C4-2B (cell line): ENCODE measurements around the gene ZAP70.

Experiments
- H3K27ac ChIP-seq: fragments of 450-650 bp; 2 replicates; pipeline ENCODE4 v1.5.1; 2017
- CTCF ChIP-seq: fragments of 450-650 bp; conservative IDR thresholded peaks from 2 replicates; pipeline ENCODE4 v1.5.1; 2017; ENCODE audit warnings: mild to moderate bottlenecking
- ZFX ChIP-seq: fragments of 450-650 bp; IDR thresholded peaks from 2 replicates; pipeline ENCODE4 v1.6.1; 2017

Gene ZAP70

GRCh38 chr2:97750017-97750416, 36.6 kb downstream of the ZAP70 start:
- TF ChIP-seq ZFX (no peak), CTCF (no peak)
- H3K27ac ChIP-seq: no peak overlapping the region

GRCh38 chr2:97751752-97752151, 38.4 kb downstream of the ZAP70 start:
- TF ChIP-seq ZFX (no peak), CTCF (no peak)
- H3K27ac ChIP-seq: no peak overlapping the region

- H3K27ac ChIP-seq: no peak overlapping the region
- TF ChIP-seq CTCF: no peak
- no peak for TF ChIP-seq ZFX
Observed at GRCh38 chr2:97752342-97753334, 39.3 kb downstream of the ZAP70 start.

- no peak for TF ChIP-seq CTCF
- TF ChIP-seq ZFX: no peak
- no peak overlapping the region for H3K27ac ChIP-seq
Observed at GRCh38 chr2:97754690-97755346, 41.4 kb downstream of the ZAP70 start.

GRCh38 chr2:97755491-97755890, 42.1 kb downstream of the ZAP70 start:
- TF ChIP-seq ZFX (no peak), CTCF (no peak)
- H3K27ac ChIP-seq: no peak overlapping the region

GRCh38 chr2:97757062-97757461, 43.7 kb downstream of the ZAP70 start:
- H3K27ac ChIP-seq: no peak overlapping the region
- TF ChIP-seq ZFX (no peak), CTCF (no peak)

- H3K27ac ChIP-seq: no peak overlapping the region
- TF ChIP-seq ZFX: no peak
- TF ChIP-seq CTCF: no peak
Observed at GRCh38 chr2:97758131-97758705, 44.8 kb downstream of the ZAP70 start.
